HEK293T (cell line): ENCODE measurements around the gene CASZ1.

Experiments
- BHLHE40 ChIP-seq: fragments of 450-650 bp; IDR thresholded peaks from 2 replicates; pipeline ENCODE4 v1.6.1; 2016; ENCODE audit warnings: mild to moderate bottlenecking, moderate library complexity, borderline replicate concordance
- CTBP1 ChIP-seq: fragments of 450-650 bp; IDR thresholded peaks from 2 replicates; pipeline ENCODE4 v1.6.1; 2016; ENCODE audit warnings: borderline replicate concordance
- SP1 ChIP-seq: fragments of 450-650 bp; IDR thresholded peaks from 2 replicates; pipeline ENCODE4 v1.6.1; 2017

GRCh38 chr1:10692401-10693021, 103.9 kb downstream of the CASZ1 start:
- TF ChIP-seq CTBP1, result no peak
- no peak for TF ChIP-seq BHLHE40
- no peak for TF ChIP-seq SP1
